HG03066 (cell line): Measurements from ENCODE around the gene WNT9B.

Experiments
- ATAC-seq: cut with Tn5 transposase; IDR thresholded peaks from one replicate; pipeline ENCODE4 v1.9.1; 2021; ENCODE audit warnings: low read depth; ENCODE audit not compliant: unreplicated experiment

WNT9B gene

DNA sequence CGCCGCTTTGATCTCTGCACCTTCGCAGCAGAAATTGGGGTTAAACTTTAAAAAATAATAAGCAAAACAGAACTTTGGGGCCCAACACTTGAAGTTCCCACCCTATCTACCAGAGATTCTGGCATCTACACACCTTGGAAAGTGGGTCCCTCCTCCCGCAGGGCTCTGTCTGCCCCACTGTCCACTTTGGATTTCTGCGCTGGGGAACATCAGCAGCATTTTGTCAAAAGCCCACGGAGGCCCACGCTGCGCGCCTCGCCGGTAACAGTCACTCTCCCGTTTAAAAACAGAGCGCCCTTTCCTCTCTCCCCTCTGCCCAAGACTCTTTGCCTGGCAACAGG is 725 bp upstream of the WNT9B start:
- ATAC-seq, result no peak

DNA sequence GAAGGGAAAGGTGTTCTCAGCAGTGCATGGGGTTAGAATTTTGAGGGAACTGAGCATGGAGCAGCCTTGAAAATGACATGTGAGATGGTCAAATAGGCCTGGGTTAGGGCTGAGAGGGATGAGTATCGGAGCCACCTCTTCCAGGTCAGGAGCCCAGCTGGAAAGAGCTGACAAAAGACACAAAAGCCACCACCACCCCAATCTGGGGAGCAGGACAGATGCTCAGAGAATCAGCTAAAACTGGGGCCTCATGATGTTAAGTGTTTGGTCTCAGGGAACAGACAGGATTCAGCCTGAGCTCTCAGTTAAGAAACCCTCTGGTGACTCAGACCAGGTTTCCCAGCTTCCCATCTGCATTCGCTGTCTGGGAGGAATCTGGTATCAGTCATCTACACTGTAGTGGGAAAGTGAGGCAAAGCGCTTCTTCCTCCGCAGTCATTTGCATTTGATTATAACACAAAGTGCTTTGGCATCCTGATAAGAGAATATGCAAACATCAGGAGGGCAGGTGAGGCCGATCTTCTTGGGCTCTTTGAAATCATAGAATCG is 2.6 kb downstream of the WNT9B start:
- ATAC-seq, result no peak

DNA sequence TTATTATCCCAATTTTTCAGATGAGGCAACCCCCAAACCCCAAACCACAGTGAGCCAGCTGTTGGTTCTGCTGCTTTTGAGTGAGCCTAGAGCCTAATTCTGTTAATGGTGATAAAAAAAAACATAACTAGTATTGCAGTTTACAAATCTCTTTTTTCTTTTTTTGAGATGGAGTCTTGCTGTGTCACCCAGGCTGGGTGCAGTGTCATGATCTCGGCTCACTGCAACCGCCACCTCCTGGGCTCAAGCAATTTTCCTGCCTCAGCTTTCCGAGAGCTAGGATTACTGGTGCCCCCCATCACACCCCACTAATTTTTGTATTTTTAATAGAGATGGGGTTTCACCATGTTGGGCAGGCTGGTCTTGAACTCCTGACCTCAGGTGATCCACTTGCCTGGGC is 3.1 kb downstream of the WNT9B start:
- ATAC-seq, result no peak

DNA sequence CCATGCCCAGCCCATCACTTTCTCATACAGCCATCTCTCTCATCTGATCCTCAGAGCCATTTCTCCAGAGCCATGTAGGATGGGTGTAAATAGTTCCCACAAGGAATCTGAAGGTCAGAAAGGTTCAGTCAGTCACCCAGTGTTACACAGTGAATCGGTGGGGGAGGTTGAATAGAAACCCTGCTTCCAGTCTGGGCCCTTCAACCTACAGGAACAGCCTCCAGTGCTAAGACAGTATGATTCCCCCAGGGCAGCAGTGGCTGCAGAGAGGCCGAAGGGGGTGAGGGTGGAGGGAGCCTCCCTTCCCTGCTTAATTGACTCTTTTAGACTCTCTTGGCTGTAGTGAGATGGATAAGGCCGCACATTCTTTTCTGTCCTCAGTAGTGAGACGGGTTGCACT is 3.6 kb downstream of the WNT9B start:
- ATAC-seq, result no peak

DNA sequence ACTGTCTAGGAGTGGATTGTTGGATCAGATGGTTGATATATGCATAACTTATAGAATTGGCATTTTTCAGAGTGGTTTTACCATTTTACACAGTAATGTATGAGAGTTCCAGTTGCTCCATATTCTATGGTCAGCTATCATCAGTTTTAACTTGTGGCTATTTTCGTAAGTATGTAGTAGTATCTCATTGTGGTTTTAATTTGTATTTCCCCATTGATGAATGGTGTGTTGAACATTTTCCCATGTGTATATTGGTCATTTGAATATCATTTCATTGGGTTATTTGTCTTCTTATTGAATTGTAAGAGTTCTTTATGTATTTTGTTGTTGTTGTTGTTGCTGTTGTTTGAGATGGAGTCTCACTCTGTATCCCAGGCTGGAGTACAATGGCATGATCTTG is 6.2 kb downstream of the WNT9B start:
- ATAC-seq, result no peak

DNA sequence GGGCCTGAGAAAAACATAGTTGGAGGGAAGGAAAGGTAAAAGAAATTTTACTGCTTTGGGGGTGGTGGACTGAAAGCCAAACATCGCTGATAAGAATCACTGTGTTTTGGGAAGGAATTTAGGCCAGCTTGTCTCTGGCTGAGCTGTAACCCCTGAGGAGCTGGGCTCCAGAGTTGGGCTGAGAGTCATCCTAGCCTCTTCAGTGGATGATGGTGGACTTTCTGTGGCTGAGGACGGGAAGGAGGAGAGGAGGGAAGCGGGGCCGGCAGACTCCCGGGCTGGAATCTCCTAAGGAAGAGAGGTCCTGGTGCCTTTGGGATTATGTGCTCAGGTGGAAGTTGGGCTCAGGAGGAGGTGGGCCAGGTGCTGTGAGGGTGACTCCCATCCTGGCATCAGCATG is 8.6 kb downstream of the WNT9B start:
- ATAC-seq, result no peak

DNA sequence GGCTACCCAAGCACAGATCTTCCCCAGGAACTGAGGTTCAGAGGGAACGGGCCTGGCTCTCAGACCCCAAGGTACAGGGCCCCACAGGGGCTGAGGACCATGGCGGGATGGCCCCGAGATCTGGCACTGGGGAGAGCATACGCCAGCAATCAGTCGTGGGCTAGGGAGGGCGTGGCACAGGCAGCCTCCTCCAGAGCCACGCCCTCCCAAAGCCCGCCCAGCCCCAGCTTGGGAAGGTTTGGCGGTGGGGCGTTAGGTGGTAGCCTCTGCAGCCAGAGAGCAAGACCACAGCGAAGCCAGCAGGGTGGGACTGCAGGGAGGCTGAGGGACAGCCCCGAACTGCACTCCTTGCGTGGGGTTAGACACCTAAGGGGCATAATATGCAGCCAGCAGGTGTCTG is 11.6 kb downstream of the WNT9B start:
- ATAC-seq, result no peak

DNA sequence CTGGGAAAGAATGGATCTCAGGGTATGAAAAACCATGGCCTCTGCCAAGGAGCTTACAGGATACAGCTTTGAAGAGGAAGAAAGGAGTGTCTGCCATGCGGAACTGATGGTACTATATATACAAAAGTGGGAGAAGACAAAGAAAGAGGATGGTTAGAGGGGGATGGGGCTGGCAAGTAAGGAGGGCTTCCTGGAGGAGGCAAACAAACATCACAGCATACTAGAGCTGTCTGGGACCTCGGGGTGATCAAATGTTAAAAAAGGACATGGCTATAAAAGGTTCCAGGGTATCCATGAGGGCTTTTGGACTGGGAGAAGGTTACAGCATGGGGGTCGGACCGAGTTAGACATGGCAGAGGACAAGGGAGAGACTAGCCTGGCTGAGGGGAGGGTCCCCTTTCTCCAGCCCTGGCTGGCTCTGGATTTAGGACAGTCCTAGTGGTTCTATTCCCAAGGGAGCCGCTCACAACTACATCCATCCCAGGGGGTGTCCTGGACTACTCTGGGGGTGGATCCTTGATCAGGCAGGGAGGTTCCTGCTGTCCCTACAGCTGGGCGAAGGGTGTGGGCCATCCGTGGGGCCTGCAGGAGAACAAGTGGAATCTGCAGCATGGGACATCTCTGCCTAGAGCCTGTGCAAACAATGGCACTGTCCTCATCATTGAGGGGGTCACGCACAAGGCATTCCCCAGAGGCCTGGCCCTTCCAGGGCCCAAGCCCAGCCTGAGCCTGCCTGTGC is 12.2 kb downstream of the WNT9B start:
- ATAC-seq, result no peak

DNA sequence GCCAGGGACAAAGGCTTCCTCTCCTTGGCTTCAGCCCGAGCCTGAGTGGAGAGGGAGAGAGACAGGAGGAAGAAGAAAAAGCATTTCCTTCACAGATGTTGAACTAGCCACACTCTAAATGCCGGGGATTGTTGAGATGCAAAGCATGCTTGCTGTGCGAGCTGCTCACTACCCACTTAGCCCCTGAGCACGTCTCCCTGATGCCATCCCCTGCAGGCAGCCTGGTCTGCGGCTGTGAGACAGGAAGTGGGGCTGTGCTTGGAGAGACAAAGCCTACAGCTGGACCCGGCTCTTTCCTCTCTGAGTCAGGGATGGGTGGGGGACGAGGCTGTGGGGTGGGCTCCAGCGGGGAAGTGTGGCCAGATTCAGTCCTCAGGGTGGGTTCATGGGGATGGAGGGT is 13.7 kb downstream of the WNT9B start:
- no peak for ATAC-seq

DNA sequence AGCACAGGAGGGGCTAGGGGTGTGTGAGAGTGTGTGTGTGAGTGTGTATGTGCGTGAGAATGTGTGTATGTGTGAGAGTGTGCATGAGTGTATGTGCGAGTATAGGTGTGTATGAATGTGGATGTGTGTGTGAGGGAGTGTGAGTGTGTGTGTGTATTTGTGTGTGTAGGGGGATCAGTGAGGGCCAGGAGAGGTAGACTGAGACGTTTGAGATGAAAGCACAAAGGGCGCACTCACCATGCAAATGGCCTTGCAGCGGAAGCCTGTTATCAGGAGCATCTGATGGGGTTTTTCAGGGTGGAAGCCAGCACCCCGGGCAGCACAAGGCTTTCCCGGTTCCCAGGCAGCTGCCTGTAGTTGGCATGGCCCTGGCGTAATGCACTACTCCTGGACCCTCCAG is 14.9 kb downstream of the WNT9B start:
- ATAC-seq, result no peak

DNA sequence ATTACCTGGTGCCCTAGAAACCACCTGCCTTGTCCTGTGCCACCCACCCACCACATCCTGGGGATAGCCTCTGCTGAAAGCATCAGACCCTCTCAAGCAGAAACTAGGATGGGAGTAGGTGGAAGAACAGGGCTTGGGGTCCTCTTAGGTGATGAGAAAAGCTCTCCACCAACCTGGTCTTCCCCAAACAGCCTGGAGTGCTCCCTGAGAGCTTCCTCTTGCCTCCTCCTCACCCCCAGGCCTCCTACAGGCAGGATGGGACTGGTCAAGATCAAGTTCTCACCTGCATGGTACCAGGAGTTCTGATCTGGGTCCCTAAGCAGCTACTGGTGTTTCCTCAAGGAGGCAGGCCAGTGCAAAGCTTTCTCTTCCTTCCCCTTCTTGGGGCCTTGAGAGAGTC is 15.4 kb downstream of the WNT9B start:
- ATAC-seq, result no peak

DNA sequence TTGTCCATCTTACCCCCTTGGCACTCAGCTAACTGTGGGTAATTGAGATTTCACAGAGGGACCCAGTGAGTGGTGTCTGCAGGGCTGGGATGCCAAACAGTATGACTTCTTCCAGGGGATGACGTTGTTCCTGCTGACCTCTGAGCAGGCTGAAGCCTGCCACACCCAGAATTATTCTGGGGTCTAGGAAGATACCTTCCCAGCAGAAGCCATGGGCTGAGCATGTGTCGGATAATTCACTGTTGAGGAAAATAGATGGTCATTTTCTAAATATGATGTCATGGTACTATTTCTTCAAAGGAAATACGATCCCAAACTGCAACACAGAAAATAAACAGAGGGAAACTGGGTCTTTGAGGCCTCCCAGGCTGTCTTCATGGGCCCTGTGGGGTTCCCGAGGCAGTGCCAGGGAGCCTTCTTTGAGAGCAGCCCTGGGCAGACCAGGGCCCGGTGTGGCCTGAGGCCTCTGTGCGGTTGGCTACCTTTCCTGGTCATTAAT is 17.4 kb downstream of the WNT9B start:
- ATAC-seq, result no peak

DNA sequence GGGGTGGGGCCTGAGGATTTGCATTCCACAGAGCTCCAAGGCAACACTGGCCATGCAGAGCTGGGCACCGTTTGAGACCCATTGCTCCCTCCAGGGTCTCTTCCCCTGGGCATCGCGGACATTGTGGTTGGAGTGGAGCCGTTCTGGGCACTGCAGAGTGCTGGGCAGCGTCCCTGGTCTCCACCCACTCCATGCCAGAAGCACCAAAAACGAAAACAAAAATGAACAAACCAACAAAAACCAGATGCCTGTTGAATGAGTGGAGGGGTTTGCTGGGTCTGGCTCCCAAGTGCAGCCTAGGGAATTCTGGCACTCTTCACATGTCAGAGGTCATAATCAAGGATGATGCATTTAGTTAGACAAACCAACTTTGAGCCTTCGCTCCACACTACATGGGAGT is 17.9 kb downstream of the WNT9B start:
- no peak for ATAC-seq

DNA sequence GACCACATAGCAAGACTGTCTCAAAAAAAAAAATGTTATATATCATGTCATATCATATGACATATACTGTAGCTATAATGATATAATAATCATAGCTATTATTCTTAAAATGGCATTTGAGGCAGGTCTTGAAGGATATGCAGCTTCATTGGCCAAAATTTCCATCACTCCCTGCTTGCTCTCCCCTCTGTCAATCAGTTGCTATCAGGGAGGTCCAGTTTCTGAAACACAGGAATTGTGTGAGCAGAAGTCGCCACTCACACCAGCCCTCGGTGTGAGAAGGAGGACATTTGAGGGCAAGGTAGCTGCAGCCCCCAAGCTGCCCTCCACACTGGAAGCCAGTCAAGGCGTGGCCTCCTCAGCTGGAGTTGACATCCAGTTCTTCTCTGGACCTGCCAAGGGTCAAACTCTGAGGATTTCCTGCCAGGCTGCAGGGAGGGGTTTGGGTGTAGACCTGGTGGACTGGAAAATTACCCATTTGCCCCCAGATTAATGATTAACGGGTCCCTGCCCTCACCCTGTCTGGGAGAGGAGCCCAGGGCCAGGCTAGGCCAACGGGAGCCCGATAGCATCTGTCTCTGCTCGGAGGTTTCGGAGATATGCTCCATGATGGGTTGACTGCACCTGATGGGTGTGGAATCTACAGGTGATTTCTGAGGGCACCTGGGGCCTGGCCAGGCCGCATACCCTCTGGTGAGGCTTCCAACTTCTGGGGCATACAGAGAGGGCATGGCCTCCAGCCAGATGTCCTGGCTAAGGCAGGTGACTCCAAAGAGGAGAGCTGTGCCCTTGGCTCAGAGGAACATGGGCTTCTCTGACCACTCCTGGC is 18.8 kb downstream of the WNT9B start:
- no peak for ATAC-seq

DNA sequence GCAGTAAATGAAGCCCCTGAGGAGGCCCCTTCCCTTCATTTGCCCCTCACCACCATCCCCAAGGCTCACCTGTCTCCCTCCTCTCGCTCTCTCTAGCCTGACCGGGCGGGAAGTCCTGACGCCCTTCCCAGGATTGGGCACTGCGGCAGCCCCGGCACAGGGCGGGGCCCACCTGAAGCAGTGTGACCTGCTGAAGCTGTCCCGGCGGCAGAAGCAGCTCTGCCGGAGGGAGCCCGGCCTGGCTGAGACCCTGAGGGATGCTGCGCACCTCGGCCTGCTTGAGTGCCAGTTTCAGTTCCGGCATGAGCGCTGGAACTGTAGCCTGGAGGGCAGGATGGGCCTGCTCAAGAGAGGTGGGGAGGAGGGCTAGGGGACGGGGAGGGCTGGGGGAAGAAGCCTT is 21.0 kb downstream of the WNT9B start:
- ATAC-seq, result no peak

DNA sequence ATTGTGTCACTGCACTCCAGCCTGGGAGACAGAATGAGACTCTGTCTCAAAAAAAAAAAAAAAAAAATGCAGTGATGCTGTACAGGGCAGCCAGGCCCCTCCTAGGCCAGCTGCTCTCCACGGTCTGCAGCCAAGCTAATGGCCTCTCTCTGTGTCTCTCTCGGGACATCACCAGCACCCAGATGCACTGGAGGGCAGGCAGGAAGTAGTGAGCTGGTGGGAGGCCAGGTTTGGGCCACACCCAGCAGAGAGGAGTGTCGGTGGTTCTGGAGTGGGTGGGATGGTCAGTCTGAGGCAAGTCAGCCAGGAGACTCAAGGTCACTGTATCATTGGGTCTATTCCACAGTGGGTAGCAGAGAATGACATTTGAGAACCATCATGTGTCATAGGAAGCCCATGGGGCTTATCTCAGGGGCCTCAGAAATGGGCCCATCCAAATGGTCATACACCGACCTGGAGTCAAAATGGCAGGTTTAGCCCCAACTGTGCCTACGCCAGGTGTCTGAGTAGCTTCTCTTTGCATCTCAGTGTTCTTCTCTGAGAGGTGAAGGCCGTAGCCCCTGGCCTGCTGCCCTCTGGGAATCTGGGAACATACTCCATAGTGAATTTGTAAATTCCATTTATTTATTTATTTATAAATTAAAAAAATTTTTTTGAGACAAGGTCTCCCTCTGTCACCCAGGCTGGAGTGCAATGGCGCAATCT is 22.7 kb downstream of the WNT9B start:
- no peak for ATAC-seq

DNA sequence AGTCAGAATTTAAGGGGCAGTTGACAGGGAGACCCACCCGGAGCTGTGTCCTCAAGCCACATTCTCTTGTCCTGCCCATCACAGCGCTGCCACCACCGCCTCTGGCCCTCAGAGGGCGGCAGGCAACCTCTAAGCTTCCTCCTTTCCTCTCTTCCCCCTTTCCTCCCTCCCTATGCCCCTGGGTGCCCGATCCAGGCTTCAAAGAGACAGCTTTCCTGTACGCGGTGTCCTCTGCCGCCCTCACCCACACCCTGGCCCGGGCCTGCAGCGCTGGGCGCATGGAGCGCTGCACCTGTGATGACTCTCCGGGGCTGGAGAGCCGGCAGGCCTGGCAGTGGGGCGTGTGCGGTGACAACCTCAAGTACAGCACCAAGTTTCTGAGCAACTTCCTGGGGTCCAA is 23.5 kb downstream of the WNT9B start:
- ATAC-seq, result no peak

DNA sequence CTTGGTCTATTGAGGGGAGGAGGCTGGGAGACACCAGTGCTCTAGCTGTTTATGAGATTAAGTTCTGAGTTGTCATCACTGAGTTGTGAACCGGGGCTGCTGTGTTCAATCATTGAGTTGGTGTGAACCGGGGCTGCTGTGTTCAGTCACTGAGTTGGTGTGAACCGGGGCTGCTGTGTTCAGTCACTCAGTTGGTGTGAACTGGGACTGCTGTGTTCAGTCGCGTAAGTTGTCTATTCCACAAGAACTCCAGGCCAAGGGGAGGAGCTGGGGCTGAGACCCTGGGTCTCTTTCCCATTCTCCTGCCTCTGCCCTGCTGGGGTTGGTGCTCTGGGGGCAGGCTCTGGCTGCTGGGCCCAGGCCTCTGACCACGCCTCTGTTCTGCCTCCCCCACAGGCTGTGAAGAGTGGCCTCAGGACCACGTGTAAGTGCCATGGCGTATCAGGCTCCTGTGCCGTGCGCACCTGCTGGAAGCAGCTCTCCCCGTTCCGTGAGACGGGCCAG is 24.5 kb downstream of the WNT9B start:
- ATAC-seq, result no peak

DNA sequence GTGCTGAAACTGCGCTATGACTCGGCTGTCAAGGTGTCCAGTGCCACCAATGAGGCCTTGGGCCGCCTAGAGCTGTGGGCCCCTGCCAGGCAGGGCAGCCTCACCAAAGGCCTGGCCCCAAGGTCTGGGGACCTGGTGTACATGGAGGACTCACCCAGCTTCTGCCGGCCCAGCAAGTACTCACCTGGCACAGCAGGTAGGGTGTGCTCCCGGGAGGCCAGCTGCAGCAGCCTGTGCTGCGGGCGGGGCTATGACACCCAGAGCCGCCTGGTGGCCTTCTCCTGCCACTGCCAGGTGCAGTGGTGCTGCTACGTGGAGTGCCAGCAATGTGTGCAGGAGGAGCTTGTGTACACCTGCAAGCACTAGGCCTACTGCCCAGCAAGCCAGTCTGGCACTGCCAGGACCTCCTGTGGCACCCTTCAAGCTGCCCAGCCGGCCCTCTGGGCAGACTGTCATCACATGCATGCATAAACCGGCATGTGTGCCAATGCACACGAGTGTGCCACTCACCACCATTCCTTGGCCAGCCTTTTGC is 25.0 kb downstream of the WNT9B start:
- no peak for ATAC-seq

DNA sequence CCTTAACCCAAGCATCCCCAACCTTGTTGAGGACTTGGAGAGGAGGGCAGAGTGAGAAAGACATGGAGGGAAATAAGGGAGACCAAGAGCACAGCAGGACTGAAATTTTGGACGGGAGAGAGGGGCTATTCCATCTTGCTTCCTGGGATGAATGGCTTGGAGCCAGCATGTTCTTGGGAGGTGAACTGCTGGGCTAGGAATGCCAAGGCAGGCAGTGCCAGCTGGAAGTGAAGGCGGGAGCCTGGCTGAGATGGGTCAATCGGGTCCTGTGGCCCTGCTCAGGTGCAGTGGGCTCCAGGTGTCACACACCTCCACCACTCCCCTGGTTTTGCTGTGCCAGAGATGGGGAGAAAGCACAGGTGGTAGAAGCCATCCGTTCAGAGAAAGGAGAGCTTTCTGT is 25.5 kb downstream of the WNT9B start:
- no peak for ATAC-seq

DNA sequence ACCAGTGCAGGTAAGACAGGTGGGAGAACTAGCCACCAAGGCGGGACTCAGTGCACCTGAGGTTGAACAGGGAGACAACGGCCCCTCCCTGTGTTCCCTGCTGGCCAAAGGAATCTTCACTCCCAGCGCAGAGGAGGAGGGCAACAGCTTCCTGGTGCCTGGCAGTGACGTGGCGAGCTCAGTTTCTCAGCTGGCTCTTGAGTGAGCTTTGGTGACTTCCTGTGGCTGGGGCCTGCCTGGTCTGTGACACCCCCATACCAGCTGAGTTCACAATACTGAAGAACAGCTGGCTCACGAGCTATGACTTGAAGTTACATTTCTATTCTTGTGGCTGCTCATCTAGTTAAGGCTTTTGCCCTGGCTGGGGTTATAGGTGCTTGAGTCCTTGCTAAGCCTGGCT is 26.1 kb downstream of the WNT9B start:
- no peak for ATAC-seq
